Activated CD8-positive, alpha-beta memory T cell treated with anti-CD3 and anti-CD28 coated beads, Interleukin-2, amount 10 ng/mL, durations not matched to agents 7 days and 5 days (primary cell): ENCODE results near the gene CEP55. TPM values are rescaled to one million over a fixed set of nuclear protein-coding genes. Genes with fewer than 3 reads are reported as not detected.

Source experiments
- ATAC-seq: fragments of 150-1000 bp; cut with Tn5 transposase; one replicate; pipeline ENCODE4 v1.10.0; 2021; ENCODE audit warnings: moderate library complexity
- CTCF ChIA-PET: fragments of 350-600 bp; sonication (Branson Sonifier 250); formaldehyde crosslinking; loops from one replicate; lab custom pipeline; 2021; ENCODE audit warnings: antibody characterized with exemption; lab: Charles Lee
- DNase-seq: peaks from one replicate; pipeline ENCODE4 v3.0.0-alpha.2; 2020
- H3K27ac Mint-ChIP-seq: one replicate; pipeline ENCODE4 v1.8.0; 2021; ENCODE audit warnings: mild to moderate bottlenecking, mixed read lengths
- H3K27me3 Mint-ChIP-seq: one replicate; pipeline ENCODE4 v1.8.0; 2021; ENCODE audit warnings: mixed read lengths
- H3K36me3 Mint-ChIP-seq: one replicate; pipeline ENCODE4 v1.8.0; 2021; ENCODE audit warnings: mild to moderate bottlenecking, mixed read lengths
- H3K4me1 Mint-ChIP-seq: one replicate; pipeline ENCODE4 v1.8.0; 2021; ENCODE audit warnings: mixed read lengths
- H3K4me3 Mint-ChIP-seq: one replicate; pipeline ENCODE4 v1.8.0; 2021; ENCODE audit warnings: mild to moderate bottlenecking, moderate library complexity, mixed read lengths
- H3K9me3 Mint-ChIP-seq: one replicate; pipeline ENCODE4 v1.8.0; 2022; ENCODE audit warnings: low read depth, mixed read lengths
- total RNA-seq, 2 experiments: library from RNA; stranded (reverse); gene quantifications; one replicate each; pipeline ENCODE4 v1.2.3, GENCODE V29; 2021

CEP55 gene
- 10 to 100 TPM; 75.6 to 79.3 TPM for total RNA-seq

DNA sequence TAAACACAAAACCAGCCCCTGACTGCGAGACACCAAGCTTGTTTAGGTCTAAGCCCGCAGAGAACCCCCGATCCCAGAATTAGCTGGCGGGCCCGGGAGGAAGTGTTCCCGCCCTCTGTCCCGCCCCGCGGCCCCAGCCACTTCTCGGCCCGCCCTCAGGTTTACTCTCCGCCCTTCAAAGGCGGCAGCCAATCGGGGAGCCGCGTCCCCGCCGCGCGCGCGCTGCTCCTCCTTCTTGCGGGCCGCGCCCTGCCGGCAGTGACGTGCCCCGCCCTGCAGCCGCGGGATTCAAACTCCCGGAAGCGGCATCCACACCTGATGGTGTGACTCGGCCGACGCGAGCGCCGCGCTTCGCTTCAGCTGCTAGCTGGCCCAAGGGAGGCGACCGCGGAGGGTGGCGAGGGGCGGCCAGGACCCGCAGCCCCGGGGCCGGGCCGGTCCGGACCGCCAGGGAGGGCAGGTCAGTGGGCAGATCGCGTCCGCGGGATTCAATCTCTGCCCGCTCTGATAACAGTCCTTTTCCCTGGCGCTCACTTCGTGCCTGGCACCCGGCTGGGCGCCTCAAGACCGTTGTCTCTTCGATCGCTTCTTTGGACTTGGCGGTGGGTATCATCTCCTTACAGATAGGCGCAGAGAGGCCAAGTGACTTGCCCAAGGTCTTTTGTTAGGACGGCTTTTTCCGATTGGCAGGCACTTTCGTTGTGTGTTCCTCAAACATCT, at the start of gene CEP55:
Gene CEP55, plus strand, starts transcription at position 291 of the 720 bp plus-strand sequence. CDS start 3,440 bp downstream, outside the sequence.
- DNase-seq = peak; percentile 97
- ATAC-seq = peak; percentile 99
- peaks cover 24% of the 10 kb centered on the region for H3K36me3 Mint-ChIP-seq
- H3K27me3 Mint-ChIP-seq = no peaks in the 10 kb centered on the region
- H3K9me3 Mint-ChIP-seq = no peaks in the 10 kb centered on the region
- peaks cover 37% of the 10 kb centered on the region for H3K4me1 Mint-ChIP-seq
- peak within 1 kb of the TSS; percentile 96 for H3K4me3 Mint-ChIP-seq
- CTCF ChIA-PET = interaction anchor here (0.7 to 4.2 kb wide), 10 partner anchors 8 to 1645 kb away, joined by 3 to 35 read pairs (median 3); partner anchors contain the start of gene MYOF
- H3K27ac Mint-ChIP-seq = peak within 1 kb of the TSS; percentile 96

GRCh38 chr10:93447019-93447418, 49.4 kb upstream of the CEP55 start:
- Mint-ChIP-seq H3K4me3 (no peak overlapping the region), H3K9me3 (no peaks in the 10 kb centered on the region), H3K36me3 (peaks cover 5% of the 10 kb centered on the region), H3K4me1 (peaks cover 10% of the 10 kb centered on the region), H3K27me3 (no peaks in the 10 kb centered on the region), H3K27ac (no peak overlapping the region)
- CTCF ChIA-PET = interaction anchor here (1.0 kb wide), 1 partner anchor 67 kb away, joined by 3 read pairs; no protein-coding TSS in a partner anchor
- ATAC-seq = no peak
- DNase-seq = no peak

- Mint-ChIP-seq H3K4me1 (peaks cover 17% of the 10 kb centered on the region), H3K27me3 (no peaks in the 10 kb centered on the region), H3K4me3 (no peak overlapping the region), H3K9me3 (no peaks in the 10 kb centered on the region), H3K27ac (no peak overlapping the region), H3K36me3 (peaks cover 5% of the 10 kb centered on the region)
- ATAC-seq = no peak
- DNase-seq = no peak
- CTCF ChIA-PET = interaction anchor here (0.6 kb wide), 1 partner anchor 31 kb away, joined by 5 read pairs; no protein-coding TSS in a partner anchor
Measured at GRCh38 chr10:93447970-93448369, 48.4 kb upstream of the CEP55 start.

DNA sequence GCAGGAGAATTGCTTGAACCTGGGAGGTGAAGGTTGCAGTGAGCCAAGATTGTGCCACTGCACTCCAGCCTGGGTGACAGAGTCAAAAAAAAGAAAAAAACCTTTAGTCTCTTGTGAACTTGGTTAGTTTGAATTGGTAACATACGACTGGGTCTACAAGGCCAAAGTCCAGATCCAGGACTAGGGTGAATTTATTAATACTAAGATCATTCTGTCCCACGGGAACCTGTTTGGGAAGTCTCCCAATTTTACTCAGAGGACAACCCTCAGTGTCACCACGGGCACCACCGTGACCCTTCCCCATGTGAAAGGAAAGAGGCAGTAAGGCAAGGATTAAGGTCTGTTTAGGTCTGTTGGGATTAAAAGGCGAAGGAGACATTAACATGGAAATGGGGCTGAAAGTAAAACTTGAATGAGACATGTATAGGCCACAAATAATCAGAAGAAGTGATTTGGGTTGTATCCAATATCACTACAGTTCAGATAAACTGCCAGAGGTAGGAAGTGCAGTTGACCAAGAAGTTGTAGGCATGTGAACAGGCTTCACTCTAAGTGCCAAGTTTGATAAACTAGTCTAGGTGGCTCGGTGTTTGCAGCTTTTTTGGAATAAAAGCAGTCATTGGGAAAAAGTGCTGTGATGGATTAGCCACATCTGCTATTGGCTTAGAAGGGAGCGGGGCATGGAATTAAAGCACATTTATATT, 45.0 kb upstream of the CEP55 start:
- no peak overlapping the region for H3K27ac Mint-ChIP-seq
- peaks cover 5% of the 10 kb centered on the region for H3K36me3 Mint-ChIP-seq
- H3K27me3 Mint-ChIP-seq = no peaks in the 10 kb centered on the region
- no peak overlapping the region for H3K4me3 Mint-ChIP-seq
- DNase-seq (no peak), ATAC-seq (no peak)
- CTCF ChIA-PET = interaction anchor here (1.0 to 1.6 kb wide), 2 partner anchors 44 to 75 kb away, joined by 3 read pairs; no protein-coding TSS in a partner anchor
- peaks cover 15% of the 10 kb centered on the region for H3K4me1 Mint-ChIP-seq
- H3K9me3 Mint-ChIP-seq = no peaks in the 10 kb centered on the region

DNA sequence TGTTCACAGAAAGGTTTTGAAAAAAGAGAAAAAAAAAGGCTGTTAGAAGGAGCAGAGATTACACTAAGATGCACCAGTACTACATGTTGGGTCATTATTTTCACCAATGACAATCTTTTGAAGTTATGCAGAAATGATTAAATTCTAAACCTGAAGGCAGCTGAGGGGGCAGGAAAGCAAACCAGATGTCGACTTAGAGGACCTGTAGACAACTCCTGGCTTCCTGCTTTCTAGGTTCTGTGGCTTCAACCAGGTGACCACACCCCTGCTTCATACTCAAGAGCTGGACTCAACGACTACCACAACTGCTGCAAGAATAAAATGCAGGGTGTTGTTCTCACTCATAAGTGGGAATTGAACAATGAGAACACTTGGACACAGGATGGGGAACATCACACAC, 44.3 kb upstream of the CEP55 start:
- Mint-ChIP-seq H3K27me3 (no peaks in the 10 kb centered on the region), H3K4me3 (no peak overlapping the region), H3K27ac (peak overlapping the region; percentile 72), H3K4me1 (peaks cover 15% of the 10 kb centered on the region), H3K9me3 (no peaks in the 10 kb centered on the region), H3K36me3 (peaks cover 5% of the 10 kb centered on the region)
- peak; percentile 79 for DNase-seq
- ATAC-seq = peak; percentile 93
- CTCF ChIA-PET = interaction anchor here (1.0 to 1.6 kb wide), 2 partner anchors 43 to 76 kb away, joined by 3 read pairs; no protein-coding TSS in a partner anchor

GRCh38 chr10:93454146-93454545, 42.3 kb upstream of the CEP55 start:
- Mint-ChIP-seq H3K4me1 (peaks cover 15% of the 10 kb centered on the region), H3K27ac (no peak overlapping the region), H3K4me3 (no peak overlapping the region), H3K36me3 (peaks cover 3% of the 10 kb centered on the region), H3K27me3 (no peaks in the 10 kb centered on the region), H3K9me3 (no peaks in the 10 kb centered on the region)
- no peak for ATAC-seq
- CTCF ChIA-PET = interaction anchor here (0.7 kb wide), 1 partner anchor 117 kb away, joined by 4 read pairs; no protein-coding TSS in a partner anchor
- DNase-seq = no peak

DNA sequence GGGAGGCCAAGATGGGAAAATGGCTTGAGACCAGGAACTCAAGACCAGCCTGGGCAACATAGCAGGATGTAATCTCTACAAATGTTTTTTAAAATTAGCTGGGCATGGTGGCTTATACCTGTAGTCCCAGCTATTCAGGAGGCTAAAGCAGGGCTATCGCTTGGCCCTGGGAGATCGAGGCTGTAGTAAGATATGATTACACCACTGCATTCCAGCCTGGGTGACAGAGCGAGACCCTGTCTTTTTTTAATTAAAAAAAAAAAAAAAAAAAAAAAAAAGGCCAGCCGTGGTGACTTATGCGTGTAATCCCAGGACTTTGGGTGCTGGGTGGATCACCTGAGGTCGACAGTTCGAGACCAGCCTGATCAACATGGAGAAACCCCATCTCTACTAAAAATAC, 41.7 kb upstream of the CEP55 start:
- peaks cover 15% of the 10 kb centered on the region for H3K4me1 Mint-ChIP-seq
- CTCF ChIA-PET = interaction anchor here (0.7 to 3.3 kb wide), 2 partner anchors 78 to 117 kb away, joined by 4 to 14 read pairs; no protein-coding TSS in a partner anchor
- no peaks in the 10 kb centered on the region for H3K9me3 Mint-ChIP-seq
- H3K36me3 Mint-ChIP-seq = peaks cover 3% of the 10 kb centered on the region
- ATAC-seq (no peak), DNase-seq (no peak)
- H3K27me3 Mint-ChIP-seq = no peaks in the 10 kb centered on the region
- H3K27ac Mint-ChIP-seq = no peak overlapping the region
- H3K4me3 Mint-ChIP-seq = no peak overlapping the region

DNA sequence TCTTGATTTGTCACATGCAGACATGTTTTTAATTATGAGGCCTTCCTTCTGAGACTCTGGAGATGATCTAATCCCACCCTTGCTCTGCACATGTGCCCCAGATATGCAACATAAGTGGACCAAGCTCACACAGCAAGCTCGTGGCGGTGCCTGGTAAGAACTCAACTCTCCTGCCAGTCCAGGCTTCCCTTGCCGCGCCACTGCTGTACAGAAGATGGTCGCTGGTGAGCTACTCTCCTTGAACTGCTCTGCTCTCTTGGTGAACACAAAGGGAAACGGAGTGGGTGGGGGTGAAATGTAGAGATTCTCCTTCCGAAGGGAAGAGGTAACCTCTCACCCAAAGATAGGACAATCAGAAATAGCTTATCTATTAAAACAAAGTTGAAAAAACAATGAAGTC, 39.9 kb upstream of the CEP55 start:
- DNase-seq (no peak), ATAC-seq (no peak)
- Mint-ChIP-seq H3K4me1 (peaks cover 16% of the 10 kb centered on the region), H3K36me3 (peaks cover 6% of the 10 kb centered on the region), H3K27me3 (no peaks in the 10 kb centered on the region), H3K27ac (no peak overlapping the region), H3K9me3 (no peaks in the 10 kb centered on the region), H3K4me3 (no peak overlapping the region)
- CTCF ChIA-PET = interaction anchor here (1.1 to 3.3 kb wide), 3 partner anchors 27 to 80 kb away, joined by 4 to 14 read pairs (median 6); no protein-coding TSS in a partner anchor

GRCh38 chr10:93457511-93457910, 38.9 kb upstream of the CEP55 start:
- H3K4me1 Mint-ChIP-seq = peaks cover 14% of the 10 kb centered on the region
- CTCF ChIA-PET = interaction anchor here (1.9 to 3.3 kb wide), 3 partner anchors 24 to 81 kb away, joined by 6 to 14 read pairs (median 6); partner anchors contain the start of gene MYOF
- no peak overlapping the region for H3K4me3 Mint-ChIP-seq
- ATAC-seq = no peak
- H3K36me3 Mint-ChIP-seq = peaks cover 5% of the 10 kb centered on the region
- H3K27ac Mint-ChIP-seq = no peak overlapping the region
- H3K9me3 Mint-ChIP-seq = no peaks in the 10 kb centered on the region
- DNase-seq = no peak
- H3K27me3 Mint-ChIP-seq = no peaks in the 10 kb centered on the region

DNA sequence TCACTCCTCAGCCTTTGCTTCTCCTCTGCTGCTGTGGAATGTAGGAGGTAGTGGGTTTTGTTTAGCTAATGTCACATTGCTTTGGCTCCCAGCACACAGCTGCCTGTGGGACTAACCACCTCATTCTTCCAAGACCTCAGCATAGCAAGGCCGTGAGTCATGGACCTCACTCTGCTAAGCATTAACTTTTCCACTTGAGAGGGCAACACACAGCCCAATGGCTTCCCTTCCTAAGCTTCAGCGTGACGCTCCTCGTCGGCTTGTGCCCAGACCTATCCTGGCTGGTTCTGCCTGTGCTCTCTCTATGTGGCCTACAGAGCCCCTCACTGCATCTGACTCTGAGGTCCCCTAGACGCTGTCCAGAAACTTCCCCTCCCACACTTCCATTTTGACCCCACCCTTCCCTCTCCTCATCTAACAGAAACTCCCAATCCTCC, 37.6 kb upstream of the CEP55 start:
- Mint-ChIP-seq H3K4me3 (no peak overlapping the region), H3K27ac (no peak overlapping the region), H3K36me3 (peaks cover 5% of the 10 kb centered on the region), H3K27me3 (no peaks in the 10 kb centered on the region), H3K4me1 (peaks cover 18% of the 10 kb centered on the region), H3K9me3 (no peaks in the 10 kb centered on the region)
- DNase-seq (no peak), ATAC-seq (no peak)
- CTCF ChIA-PET = interaction anchor here (1.3 to 2.1 kb wide), 2 partner anchors 23 to 83 kb away, joined by 4 to 6 read pairs; partner anchors contain the start of gene MYOF

DNA sequence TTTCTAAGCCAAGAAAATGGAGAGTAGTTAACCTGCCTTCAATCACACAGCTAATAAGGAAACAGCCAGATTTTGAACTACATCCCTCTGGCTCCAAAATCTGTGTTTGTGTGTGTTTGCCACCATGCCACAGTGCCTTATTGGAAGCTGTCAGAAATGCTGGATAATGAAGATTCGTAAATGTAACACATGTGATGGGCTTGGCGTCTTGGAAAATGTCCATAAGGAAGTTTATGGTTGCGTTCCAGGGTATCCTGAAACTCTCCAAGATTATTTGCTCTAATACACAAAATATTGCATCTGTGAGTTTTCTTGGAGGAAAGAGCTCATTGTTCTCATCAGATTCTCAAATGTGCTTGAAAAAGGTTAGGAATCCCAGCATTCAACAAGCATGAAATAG, 36.9 kb upstream of the CEP55 start:
- peaks cover 22% of the 10 kb centered on the region for H3K4me1 Mint-ChIP-seq
- CTCF ChIA-PET = interaction anchor here (1.3 to 2.1 kb wide), 2 partner anchors 22 to 83 kb away, joined by 4 to 6 read pairs; partner anchors contain the start of gene MYOF

GRCh38 chr10:93461109-93461806, 35.2 kb upstream of the CEP55 start:
- DNase-seq = no peak
- H3K9me3 Mint-ChIP-seq = no peaks in the 10 kb centered on the region
- no peak overlapping the region for H3K4me3 Mint-ChIP-seq
- ATAC-seq = no peak
- peaks cover 22% of the 10 kb centered on the region for H3K4me1 Mint-ChIP-seq
- H3K36me3 Mint-ChIP-seq = peaks cover 5% of the 10 kb centered on the region
- H3K27ac Mint-ChIP-seq = peak overlapping the region; percentile 4
- H3K27me3 Mint-ChIP-seq = no peaks in the 10 kb centered on the region
- CTCF ChIA-PET = interaction anchor here (0.5 to 6.2 kb wide), 5 partner anchors 21 to 617 kb away, joined by 3 to 36 read pairs (median 11); partner anchors contain the start of gene MYOF

More for the DNA sequence above, 36.9 kb upstream of the CEP55 start:
- Mint-ChIP-seq H3K4me3 (no peak overlapping the region), H3K9me3 (no peaks in the 10 kb centered on the region), H3K27me3 (no peaks in the 10 kb centered on the region), H3K27ac (no peak overlapping the region), H3K36me3 (peaks cover 5% of the 10 kb centered on the region)
- no peak for DNase-seq
- ATAC-seq = no peak
